ENCODE data around the gene SREBF1.
A peak's percentile ranks its signal among the peaks of the same experiment; 100 is the strongest.

SREBF1 gene

GRCh38 chr17:17836818-17837379, at the start of gene SREBF1:
SREBF1 (minus strand) TSS chr17:17836986; CDS start chr17:17836817, 169 bp downstream.
- peak; percentile 71 for DNase-seq (ENCODE audit: low spot score)

- DNase-seq (ENCODE audit: low spot score) = no peak
Observed at GRCh38 chr17:17886226-17886625, 49.4 kb upstream of the SREBF1 start.

GRCh38 chr17:17884391-17885357, 47.9 kb upstream of the SREBF1 start:
- no peak for DNase-seq (ENCODE audit: low spot score)

GRCh38 chr17:17883801-17884200, 47.0 kb upstream of the SREBF1 start:
- no peak for DNase-seq (ENCODE audit: low spot score)

- no peak for DNase-seq (ENCODE audit: low spot score)
Observed at GRCh38 chr17:17882082-17882581, 45.3 kb upstream of the SREBF1 start.

- no peak for DNase-seq (ENCODE audit: low spot score)
Observed at GRCh38 chr17:17880577-17881196, 43.9 kb upstream of the SREBF1 start.

- DNase-seq (ENCODE audit: low spot score) = peak; percentile 78
Observed at GRCh38 chr17:17877529-17878358, 41.0 kb upstream of the SREBF1 start.

- peak; percentile 40 for DNase-seq (ENCODE audit: low spot score)
Observed at GRCh38 chr17:17876959-17877528, 40.3 kb upstream of the SREBF1 start.

- DNase-seq (ENCODE audit: low spot score) = peak; percentile 67
Observed at GRCh38 chr17:17874478-17874877, 37.7 kb upstream of the SREBF1 start.

GRCh38 chr17:17873450-17873991, 36.7 kb upstream of the SREBF1 start:
- no peak for DNase-seq (ENCODE audit: low spot score)

GRCh38 chr17:17872547-17873345, 36.0 kb upstream of the SREBF1 start:
- DNase-seq (ENCODE audit: low spot score) = no peak

- no peak for DNase-seq (ENCODE audit: low spot score)
Observed at GRCh38 chr17:17871913-17872312, 35.1 kb upstream of the SREBF1 start.

GRCh38 chr17:17870247-17870646, 33.5 kb upstream of the SREBF1 start:
- DNase-seq (ENCODE audit: low spot score) = no peak

- DNase-seq (ENCODE audit: low spot score) = no peak
Observed at GRCh38 chr17:17868641-17869522, 32.1 kb upstream of the SREBF1 start.

GRCh38 chr17:17866897-17867296, 30.1 kb upstream of the SREBF1 start:
- DNase-seq (ENCODE audit: low spot score) = no peak

- no peak for DNase-seq (ENCODE audit: low spot score)
Observed at GRCh38 chr17:17866425-17866824, 29.6 kb upstream of the SREBF1 start.

GRCh38 chr17:17865035-17865434, 28.2 kb upstream of the SREBF1 start:
- DNase-seq (ENCODE audit: low spot score) = no peak

GRCh38 chr17:17860766-17861107, 24.0 kb upstream of the SREBF1 start:
- peak; percentile 23 for DNase-seq (ENCODE audit: low spot score)
